ENCODE data around the gene ST6GALNAC1.

The ST6GALNAC1 gene

DNA sequence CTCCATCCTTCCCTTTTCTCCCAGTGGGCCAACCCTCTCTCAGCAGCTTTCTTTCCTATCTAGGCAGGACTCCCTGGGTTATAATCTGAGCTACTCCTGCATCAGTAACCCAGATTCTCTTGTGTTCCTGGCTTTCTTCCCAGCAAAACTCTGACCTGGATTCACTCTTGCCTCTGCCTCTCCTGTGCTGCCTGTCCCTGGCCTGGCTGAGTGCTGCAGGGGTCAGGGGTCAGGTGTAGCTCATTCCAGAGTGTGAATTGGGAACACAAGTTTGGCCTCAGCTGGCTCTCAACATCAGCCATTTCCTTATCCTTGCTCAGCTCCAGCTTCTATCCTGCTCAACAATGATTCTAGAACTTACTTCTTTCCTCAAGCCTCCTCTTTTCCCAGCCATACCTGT is 55.4 kb downstream of the ST6GALNAC1 start:
- Histone ChIP-seq H3K27me3 (ENCODE audit: control insufficient read depth, insufficient read depth, low read length) (peaks cover 21% of the 10 kb centered on the region), H3K36me3 (ENCODE audit: control insufficient read depth, insufficient read depth, low read length) (no peaks in the 10 kb centered on the region), H3K4me1 (ENCODE audit: control insufficient read depth, insufficient read depth, low read length) (no peaks in the 10 kb centered on the region), H3K27ac (ENCODE audit: low read depth, low read length) (no peak overlapping the region), H3K4me3 (ENCODE audit: low read length) (no peak overlapping the region), H3K9ac (ENCODE audit: low read length) (no peak overlapping the region)

DNA sequence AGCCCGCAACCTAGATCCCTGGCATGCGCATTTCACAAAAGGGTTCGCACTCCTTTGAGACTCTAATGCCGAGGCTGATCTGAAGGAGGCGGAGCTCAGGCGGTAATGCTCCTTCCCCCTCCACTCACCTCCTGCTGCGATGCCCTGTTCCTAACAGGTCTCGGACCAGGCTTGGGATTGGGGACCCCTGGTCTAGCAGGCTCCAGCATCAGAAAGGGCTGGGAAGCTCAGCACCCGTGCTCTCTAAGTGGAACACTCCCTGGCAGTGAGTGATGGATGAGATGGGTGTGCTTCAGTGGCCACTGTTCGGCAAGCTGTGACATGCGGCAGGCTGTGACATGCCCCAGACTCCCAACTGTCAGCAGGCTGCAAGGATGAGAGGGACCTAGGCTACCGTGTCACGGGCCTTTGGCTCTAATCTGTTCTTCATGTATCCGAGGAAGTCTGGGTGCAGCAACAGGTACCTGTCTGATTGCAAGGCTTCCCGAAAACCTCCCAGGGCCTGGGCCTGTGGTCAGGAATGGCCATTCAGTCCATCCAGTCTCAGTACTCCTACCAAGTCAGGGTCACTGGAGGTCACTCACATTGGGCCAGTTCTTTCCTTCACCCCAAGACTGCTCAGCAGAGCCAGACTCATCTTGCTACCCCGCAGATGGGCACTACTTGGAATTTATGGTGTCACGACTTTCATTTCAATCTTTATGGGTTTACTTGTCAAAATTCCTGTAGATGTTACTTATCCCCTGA is 56.6 kb downstream of the ST6GALNAC1 start:
- H3K9ac ChIP-seq (ENCODE audit: low read length) = no peak overlapping the region
- H3K4me3 ChIP-seq (ENCODE audit: low read length) = no peak overlapping the region
- peaks cover 21% of the 10 kb centered on the region for H3K27me3 ChIP-seq (ENCODE audit: control insufficient read depth, insufficient read depth, low read length)
- no peaks in the 10 kb centered on the region for H3K4me1 ChIP-seq (ENCODE audit: control insufficient read depth, insufficient read depth, low read length)
- H3K36me3 ChIP-seq (ENCODE audit: control insufficient read depth, insufficient read depth, low read length) = no peaks in the 10 kb centered on the region
- no peak overlapping the region for H3K27ac ChIP-seq (ENCODE audit: low read depth, low read length)

DNA sequence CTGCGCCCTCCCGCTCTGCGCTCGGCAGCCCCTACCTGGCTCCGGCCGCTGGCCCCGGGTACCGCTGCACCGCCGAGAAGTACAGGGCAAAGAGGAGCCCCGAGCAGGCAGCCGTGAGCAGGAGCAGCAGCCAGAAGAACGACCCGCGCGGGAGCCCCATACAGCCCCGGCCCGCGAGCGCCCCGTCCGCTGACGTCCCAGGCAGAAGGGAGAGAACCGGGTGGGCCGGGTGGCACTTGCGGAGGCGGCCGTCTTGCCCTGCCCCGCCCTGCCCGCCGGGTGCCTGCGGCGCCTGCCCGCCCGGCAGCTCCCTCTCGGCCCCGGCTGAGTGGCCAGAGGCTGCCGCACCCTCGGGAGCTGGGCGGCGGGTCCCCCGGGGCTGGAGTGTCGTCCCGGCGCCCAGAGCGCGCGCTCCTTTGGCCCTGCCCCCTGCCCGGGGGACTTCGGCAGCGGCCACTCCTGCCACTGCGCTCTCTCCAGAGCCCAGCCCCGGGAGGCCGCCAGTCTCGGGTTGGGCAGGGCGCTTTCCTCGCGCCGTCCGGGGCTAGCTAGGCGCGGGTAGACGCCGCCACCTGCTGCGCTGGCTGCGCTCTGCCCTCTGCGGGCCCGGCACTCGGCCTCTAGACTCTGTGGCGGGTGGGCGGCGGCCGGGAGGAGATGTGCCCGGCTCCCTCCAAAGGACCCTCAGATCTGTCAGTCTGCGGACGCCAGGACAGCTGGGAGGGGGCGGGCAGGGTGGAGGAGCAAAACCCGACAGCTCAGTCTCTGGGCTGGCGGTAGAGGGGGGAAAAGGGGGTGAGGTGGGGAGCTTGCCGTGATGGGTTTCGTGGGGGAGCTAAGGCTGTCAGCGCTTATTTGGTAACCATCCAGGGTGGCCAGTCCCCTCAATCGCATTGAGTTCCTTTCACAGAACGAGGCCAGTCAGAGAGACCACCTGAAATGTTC is 57.6 kb downstream of the ST6GALNAC1 start, which contains the start of gene ST6GALNAC2:
TSS of gene ST6GALNAC2 (minus strand) at position 212 of the 945 bp plus-strand sequence. CDS start at position 160, 52 bp downstream.
- H3K4me1 ChIP-seq (ENCODE audit: control insufficient read depth, insufficient read depth, low read length) = no peaks in the 10 kb centered on the region
- no peak within 1 kb of the TSS for H3K27ac ChIP-seq (ENCODE audit: low read depth, low read length)
- H3K27me3 ChIP-seq (ENCODE audit: control insufficient read depth, insufficient read depth, low read length) = peaks cover 21% of the 10 kb centered on the region
- peak within 1 kb of the TSS; percentile 46 for H3K4me3 ChIP-seq (ENCODE audit: low read length)
- no peaks in the 10 kb centered on the region for H3K36me3 ChIP-seq (ENCODE audit: control insufficient read depth, insufficient read depth, low read length)
- peak within 1 kb of the TSS; percentile 36 for H3K9ac ChIP-seq (ENCODE audit: low read length)

DNA sequence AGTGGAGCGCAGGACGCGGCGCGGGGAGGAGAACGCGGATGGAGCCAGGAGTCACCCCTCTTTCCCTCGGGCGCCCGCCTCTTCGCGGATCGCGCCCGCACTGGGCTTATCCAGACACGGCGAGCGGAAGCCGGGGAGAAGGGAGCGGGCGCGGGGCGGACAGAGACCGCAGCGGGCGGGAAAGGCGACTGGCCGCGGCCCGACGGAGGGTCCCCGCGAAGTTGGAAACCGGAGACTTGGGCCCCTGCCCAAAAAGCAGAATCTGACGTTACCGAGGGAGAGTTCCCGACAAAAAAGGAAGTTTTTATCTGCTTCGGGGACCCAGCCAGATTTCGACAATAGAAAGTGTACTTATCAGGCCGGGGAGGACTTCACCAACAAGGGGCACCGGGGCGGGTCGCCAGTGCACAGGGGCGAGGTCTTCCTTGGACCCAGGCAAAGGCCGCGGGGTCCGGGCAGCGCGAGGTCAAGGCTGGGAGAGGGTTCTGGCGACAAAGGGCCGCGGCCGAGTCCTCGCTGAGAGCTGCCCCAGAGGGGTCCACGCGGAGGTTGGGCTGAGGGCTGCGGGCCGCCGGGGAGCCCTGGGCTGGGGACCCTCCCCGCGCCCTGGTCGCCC is 58.4 kb downstream of the ST6GALNAC1 start:
- peak overlapping the region; percentile 46 for H3K4me3 ChIP-seq (ENCODE audit: low read length)
- H3K36me3 ChIP-seq (ENCODE audit: control insufficient read depth, insufficient read depth, low read length) = no peaks in the 10 kb centered on the region
- no peak overlapping the region for H3K27ac ChIP-seq (ENCODE audit: low read depth, low read length)
- H3K4me1 ChIP-seq (ENCODE audit: control insufficient read depth, insufficient read depth, low read length) = no peaks in the 10 kb centered on the region
- H3K9ac ChIP-seq (ENCODE audit: low read length) = no peak overlapping the region
- peaks cover 21% of the 10 kb centered on the region for H3K27me3 ChIP-seq (ENCODE audit: control insufficient read depth, insufficient read depth, low read length)

DNA sequence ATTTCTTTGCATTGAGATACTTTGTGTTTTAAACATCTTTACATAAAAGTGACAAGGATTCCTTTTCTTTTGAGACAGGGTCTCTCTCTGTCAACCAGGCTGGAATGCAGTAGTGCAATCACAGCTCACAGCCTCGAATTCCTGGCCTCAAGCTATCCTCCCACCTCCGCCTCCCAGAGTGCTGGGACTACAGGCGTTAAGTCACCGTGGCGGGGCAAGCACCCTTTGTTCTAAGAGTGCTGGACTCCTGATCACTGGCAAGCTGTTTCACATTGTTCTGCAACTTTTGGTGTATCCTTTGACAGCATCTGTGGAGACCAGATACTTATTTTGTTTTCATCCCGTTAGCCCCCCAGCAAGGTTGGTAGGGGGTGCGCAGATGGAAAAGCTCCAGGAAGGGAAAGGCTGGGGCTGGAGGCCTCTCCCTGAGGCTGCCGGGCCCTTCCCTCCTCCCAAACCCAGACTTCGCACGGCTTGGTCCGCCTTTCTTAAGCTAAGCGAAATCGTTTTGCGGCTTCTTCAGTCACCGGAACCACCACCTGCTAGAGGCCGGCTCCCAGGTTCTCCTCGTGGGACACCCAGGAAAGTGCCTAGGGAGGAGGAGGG is 59.0 kb downstream of the ST6GALNAC1 start:
- H3K4me1 ChIP-seq (ENCODE audit: control insufficient read depth, insufficient read depth, low read length) = no peaks in the 10 kb centered on the region
- no peak overlapping the region for H3K27ac ChIP-seq (ENCODE audit: low read depth, low read length)
- no peaks in the 10 kb centered on the region for H3K36me3 ChIP-seq (ENCODE audit: control insufficient read depth, insufficient read depth, low read length)
- H3K9ac ChIP-seq (ENCODE audit: low read length) = peak overlapping the region; percentile 36
- peak overlapping the region; percentile 46 for H3K4me3 ChIP-seq (ENCODE audit: low read length)
- peaks cover 21% of the 10 kb centered on the region for H3K27me3 ChIP-seq (ENCODE audit: control insufficient read depth, insufficient read depth, low read length)

DNA sequence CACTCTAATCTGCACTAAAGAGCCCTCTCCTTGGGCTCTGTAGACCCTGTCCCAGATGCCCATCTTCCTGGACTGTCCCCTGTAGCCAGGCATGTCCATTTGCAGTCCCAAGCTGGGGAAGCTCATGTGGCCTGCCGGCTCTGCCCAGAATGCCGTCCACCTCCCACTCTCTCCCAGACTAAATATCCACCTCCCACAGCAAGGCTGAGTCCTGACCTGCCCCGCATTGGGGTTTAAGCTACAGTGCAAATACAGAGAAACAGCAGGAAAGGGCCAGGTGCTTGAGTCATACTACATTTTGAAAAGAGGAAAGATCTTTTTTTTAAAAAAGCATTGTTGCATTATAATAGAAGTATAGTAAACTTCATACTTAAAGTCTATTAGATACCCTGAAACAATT is 60.9 kb downstream of the ST6GALNAC1 start:
- H3K4me3 ChIP-seq (ENCODE audit: low read length) = no peak overlapping the region
- H3K27me3 ChIP-seq (ENCODE audit: control insufficient read depth, insufficient read depth, low read length) = peaks cover 13% of the 10 kb centered on the region
- H3K27ac ChIP-seq (ENCODE audit: low read depth, low read length) = no peak overlapping the region
- H3K4me1 ChIP-seq (ENCODE audit: control insufficient read depth, insufficient read depth, low read length) = no peaks in the 10 kb centered on the region
- H3K9ac ChIP-seq (ENCODE audit: low read length) = no peak overlapping the region
- no peaks in the 10 kb centered on the region for H3K36me3 ChIP-seq (ENCODE audit: control insufficient read depth, insufficient read depth, low read length)

DNA sequence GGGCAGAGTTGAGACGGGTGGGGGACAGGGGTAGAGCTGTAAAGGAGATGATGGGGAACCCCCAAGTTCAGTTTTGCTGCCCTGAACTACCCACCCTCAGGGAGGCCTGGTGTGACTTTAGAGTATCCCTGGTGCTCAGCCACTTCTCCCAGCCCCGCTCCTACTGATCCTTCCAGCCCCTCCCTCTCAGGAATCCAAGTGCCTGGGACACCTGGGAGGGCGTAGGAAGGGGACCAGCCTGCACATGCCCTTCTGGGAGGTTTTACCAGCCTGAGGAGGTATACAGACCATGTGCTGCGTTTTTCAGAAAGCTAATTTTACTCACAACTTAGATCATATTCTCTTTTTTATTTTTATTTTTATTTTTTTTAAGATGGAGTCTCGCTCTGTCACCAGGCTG is 62.0 kb downstream of the ST6GALNAC1 start:
- H3K4me1 ChIP-seq (ENCODE audit: control insufficient read depth, insufficient read depth, low read length) = no peaks in the 10 kb centered on the region
- no peaks in the 10 kb centered on the region for H3K36me3 ChIP-seq (ENCODE audit: control insufficient read depth, insufficient read depth, low read length)
- H3K27ac ChIP-seq (ENCODE audit: low read depth, low read length) = no peak overlapping the region
- H3K27me3 ChIP-seq (ENCODE audit: control insufficient read depth, insufficient read depth, low read length) = peaks cover 7% of the 10 kb centered on the region
- no peak overlapping the region for H3K9ac ChIP-seq (ENCODE audit: low read length)
- H3K4me3 ChIP-seq (ENCODE audit: low read length) = no peak overlapping the region

DNA sequence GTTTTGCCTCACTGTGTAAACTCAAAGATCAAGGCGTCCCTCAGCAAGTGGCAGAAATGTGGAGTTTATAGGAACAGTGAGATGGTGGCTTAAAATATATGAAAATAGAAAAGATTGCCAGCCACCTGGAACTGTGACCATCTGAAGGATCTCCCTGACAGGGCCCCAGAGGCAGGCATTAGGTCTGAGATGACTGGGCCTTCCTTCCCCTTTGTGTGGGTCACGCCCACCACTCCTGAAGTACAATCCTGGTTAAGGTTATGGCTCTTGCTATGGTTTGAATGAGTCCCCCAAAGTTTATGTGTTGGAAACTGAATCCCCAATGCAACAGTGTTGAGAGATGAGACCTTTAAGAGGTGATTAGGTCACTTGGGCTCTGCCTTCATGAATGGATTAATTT is 64.3 kb downstream of the ST6GALNAC1 start:
- H3K27ac ChIP-seq (ENCODE audit: low read depth, low read length) = no peak overlapping the region
- no peaks in the 10 kb centered on the region for H3K36me3 ChIP-seq (ENCODE audit: control insufficient read depth, insufficient read depth, low read length)
- no peak overlapping the region for H3K4me3 ChIP-seq (ENCODE audit: low read length)
- peaks cover 2% of the 10 kb centered on the region for H3K4me1 ChIP-seq (ENCODE audit: control insufficient read depth, insufficient read depth, low read length)
- no peaks in the 10 kb centered on the region for H3K27me3 ChIP-seq (ENCODE audit: control insufficient read depth, insufficient read depth, low read length)
- H3K9ac ChIP-seq (ENCODE audit: low read length) = no peak overlapping the region

DNA sequence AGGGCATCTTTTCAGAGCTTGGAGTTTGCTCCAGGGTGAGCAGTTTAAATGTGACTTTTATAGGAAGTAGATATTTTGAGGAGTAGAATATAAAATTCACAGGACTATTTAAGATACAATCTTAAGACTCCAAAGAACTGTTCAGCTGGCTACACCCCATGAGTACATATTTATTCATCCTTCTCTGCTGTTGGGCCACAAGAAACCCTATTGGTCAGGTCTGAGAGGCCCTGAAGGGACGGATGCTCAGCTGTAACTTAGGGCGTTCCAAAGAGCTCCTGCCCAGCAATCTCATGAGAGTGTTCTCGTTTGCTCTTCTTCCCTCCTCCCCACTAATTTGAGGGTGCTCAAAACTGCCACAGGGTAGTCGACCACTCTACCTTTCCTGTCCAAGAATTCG is 65.2 kb downstream of the ST6GALNAC1 start:
- Histone ChIP-seq H3K4me3 (ENCODE audit: low read length) (no peak overlapping the region), H3K36me3 (ENCODE audit: control insufficient read depth, insufficient read depth, low read length) (no peaks in the 10 kb centered on the region), H3K4me1 (ENCODE audit: control insufficient read depth, insufficient read depth, low read length) (peaks cover 2% of the 10 kb centered on the region), H3K9ac (ENCODE audit: low read length) (no peak overlapping the region), H3K27me3 (ENCODE audit: control insufficient read depth, insufficient read depth, low read length) (no peaks in the 10 kb centered on the region), H3K27ac (ENCODE audit: low read depth, low read length) (no peak overlapping the region)

DNA sequence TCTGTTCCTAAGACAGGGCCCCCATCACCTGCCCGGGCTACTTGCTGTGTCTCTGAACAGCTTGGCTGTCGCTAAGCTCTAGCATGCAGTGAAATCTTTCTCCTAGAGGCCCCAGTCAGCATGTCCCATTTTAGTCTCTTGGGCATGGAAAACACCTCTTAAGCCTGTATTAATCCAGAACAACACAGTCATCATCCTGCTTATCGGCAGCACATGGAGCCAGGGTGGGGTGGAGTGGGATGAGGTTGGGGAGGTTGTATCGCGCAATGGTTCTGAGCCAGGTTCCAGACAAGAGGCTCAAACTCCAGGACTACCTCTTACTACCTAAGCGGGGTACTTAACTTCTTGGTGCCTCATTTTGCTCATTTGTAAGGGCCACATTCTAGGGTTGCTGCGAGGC is 65.7 kb downstream of the ST6GALNAC1 start:
- Histone ChIP-seq H3K4me3 (ENCODE audit: low read length) (no peak overlapping the region), H3K27me3 (ENCODE audit: control insufficient read depth, insufficient read depth, low read length) (no peaks in the 10 kb centered on the region), H3K4me1 (ENCODE audit: control insufficient read depth, insufficient read depth, low read length) (peaks cover 2% of the 10 kb centered on the region), H3K27ac (ENCODE audit: low read depth, low read length) (no peak overlapping the region), H3K36me3 (ENCODE audit: control insufficient read depth, insufficient read depth, low read length) (no peaks in the 10 kb centered on the region), H3K9ac (ENCODE audit: low read length) (no peak overlapping the region)

DNA sequence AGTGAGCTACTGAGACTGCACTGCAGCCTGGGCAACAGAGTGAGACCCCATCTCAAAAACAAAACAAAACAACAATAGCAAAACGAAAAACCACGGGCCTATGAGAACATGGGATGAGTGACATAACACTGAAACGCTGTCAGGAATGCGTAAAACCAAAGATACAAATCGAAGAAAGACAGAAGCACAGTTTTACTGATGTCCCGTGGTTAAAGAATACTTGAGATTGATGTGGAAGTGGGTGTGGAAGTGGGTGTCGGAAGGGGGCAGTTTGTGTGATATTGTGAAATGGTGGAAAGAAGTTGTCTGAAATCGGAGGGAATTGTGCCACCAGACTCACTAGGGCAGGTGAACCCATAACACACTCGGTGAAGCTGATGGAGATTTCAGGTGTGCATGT is 67.4 kb downstream of the ST6GALNAC1 start:
- Histone ChIP-seq H3K27me3 (ENCODE audit: control insufficient read depth, insufficient read depth, low read length) (no peaks in the 10 kb centered on the region), H3K27ac (ENCODE audit: low read depth, low read length) (no peak overlapping the region), H3K4me3 (ENCODE audit: low read length) (no peak overlapping the region), H3K36me3 (ENCODE audit: control insufficient read depth, insufficient read depth, low read length) (no peaks in the 10 kb centered on the region), H3K4me1 (ENCODE audit: control insufficient read depth, insufficient read depth, low read length) (peaks cover 2% of the 10 kb centered on the region), H3K9ac (ENCODE audit: low read length) (no peak overlapping the region)

DNA sequence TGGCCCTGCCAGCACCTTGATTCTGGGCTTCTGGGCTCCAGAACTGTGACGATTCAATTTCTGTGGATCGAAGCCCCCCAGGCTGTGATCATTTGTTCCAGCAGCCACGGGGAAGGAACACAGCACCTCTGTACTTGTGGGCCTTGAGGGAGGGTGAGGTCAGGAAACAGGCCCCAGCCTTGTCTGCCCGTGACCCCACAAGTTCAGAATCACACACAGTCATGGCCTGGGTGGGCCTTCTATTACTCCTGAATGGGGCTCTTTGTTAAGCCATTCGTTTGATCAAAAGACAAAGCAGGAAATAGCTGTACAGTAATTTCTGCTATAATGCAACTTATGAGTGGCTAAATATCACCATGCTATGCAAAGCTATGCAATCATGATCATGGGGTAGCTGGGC is 68.0 kb downstream of the ST6GALNAC1 start:
- Histone ChIP-seq H3K27ac (ENCODE audit: low read depth, low read length) (no peak overlapping the region), H3K4me3 (ENCODE audit: low read length) (no peak overlapping the region), H3K9ac (ENCODE audit: low read length) (no peak overlapping the region), H3K36me3 (ENCODE audit: control insufficient read depth, insufficient read depth, low read length) (no peaks in the 10 kb centered on the region), H3K4me1 (ENCODE audit: control insufficient read depth, insufficient read depth, low read length) (peaks cover 2% of the 10 kb centered on the region), H3K27me3 (ENCODE audit: control insufficient read depth, insufficient read depth, low read length) (no peaks in the 10 kb centered on the region)

Measured in rectal smooth muscle tissue (tissue), 1 donor.